Spleen (tissue), 7 donors: Measurements from ENCODE around the gene MGST2.

Experiments used
- CTCF ChIP-seq, 11 experiments: fragments of 200-600 bp in 7 of 11; fragments of 450-650 bp in 4 of 11; sonication (generic) in 4 of 11; IDR thresholded peaks in 8 of 11; conservative IDR thresholded peaks in 3 of 11; 1 replicate in 7 of 11; 2 replicates in 4 of 11; pipeline versions ENCODE4 v1.4.0 to v1.8.0; 2016 to 2021; ENCODE audit warnings: antibody characterized with exemption in 11 of 11, inconsistent platforms in 4 of 11, mild to moderate bottlenecking in 1 of 11
- POLR2A ChIP-seq, 3 donors: fragments of 450-650 bp; IDR thresholded peaks; one replicate each; pipeline ENCODE4 v1.5.1; 2017; ENCODE audit warnings: antibody characterized with exemption in 3 of 3, mild to moderate bottlenecking in 1 of 3
- POLR2AphosphoS5 ChIP-seq, 3 donors: sonication (generic); formaldehyde crosslinking; IDR thresholded peaks; one replicate each; pipeline ENCODE4 v1.5.1; 2017; ENCODE audit warnings: antibody characterized with exemption in 3 of 3
- donor health status: DM: no; HTN: no; CAD: no; lungs with moderate emphysema.
- donor health status: DM: no; HTN: no; CAD: no.
- donor health status: DM: no; HTN: no; CAD: no.

GRCh38 chr4:139749835-139750498 lies 84.3 kb downstream of the MGST2 start:
- TF ChIP-seq POLR2A (IDR thresholded peaks at IDR 0.05), result no peak
- no peak for TF ChIP-seq CTCF (IDR thresholded peaks at IDR 0.05 in 8 of 11, conservative IDR thresholded peaks at IDR 0.05 in 3 of 11)
- TF ChIP-seq POLR2AphosphoS5 (IDR thresholded peaks at IDR 0.05), result no peak
